Fibroblast of mammary gland (primary cell): ENCODE data around the gene PRDX2.

Experiments
- DNase-seq: peaks from one replicate; pipeline ENCODE4 v3.0.0-alpha.2; 2010; ENCODE audit warnings: low read depth
- H3K4me3 ChIP-seq: 2 replicates; pipeline ENCODE4 v1.5.1; 2011; ENCODE audit warnings: low read depth, mild to moderate bottlenecking, low read length, moderate library complexity; ENCODE audit not compliant: control insufficient read depth
- CTCF ChIP-seq: conservative IDR thresholded peaks from 2 replicates; pipeline ENCODE4 v1.5.1; 2011; ENCODE audit warnings: low read depth, low read length, inconsistent platforms; ENCODE audit not compliant: control insufficient read depth, insufficient read depth

Gene PRDX2

GRCh38 chr19:12757544-12758274 lies 43.9 kb downstream of the PRDX2 start:
- TF ChIP-seq CTCF: peak; percentile 48
- peak; percentile 68 for DNase-seq
- peak overlapping the region; percentile 30 for H3K4me3 ChIP-seq

- no peak overlapping the region for H3K4me3 ChIP-seq
- TF ChIP-seq CTCF: no peak
- no peak for DNase-seq
Observed at GRCh38 chr19:12756150-12756883, 45.3 kb downstream of the PRDX2 start.

- no peak for TF ChIP-seq CTCF
- no peak for DNase-seq
- no peak overlapping the region for H3K4me3 ChIP-seq
Observed at GRCh38 chr19:12754465-12755196, 47.0 kb downstream of the PRDX2 start.

- DNase-seq: no peak
- H3K4me3 ChIP-seq: no peak overlapping the region
- no peak for TF ChIP-seq CTCF
Observed at GRCh38 chr19:12752056-12752781, 49.4 kb downstream of the PRDX2 start.

GRCh38 chr19:12751635-12752034 lies 50.0 kb downstream of the PRDX2 start, which contains the start of gene BEST2:
BEST2 (plus strand) TSS chr19:12751791; CDS start chr19:12752593, 802 bp downstream.
- H3K4me3 ChIP-seq: no peak within 1 kb of the TSS
- TF ChIP-seq CTCF: no peak
- no peak for DNase-seq

- peak; percentile 64 for DNase-seq
- TF ChIP-seq CTCF: no peak
- H3K4me3 ChIP-seq: no peak overlapping the region
Observed at GRCh38 chr19:12750851-12751250, 50.7 kb downstream of the PRDX2 start.
